B cell (primary cell): Measurements from ENCODE around the gene SBK1. TPM values are rescaled to one million over a fixed set of nuclear protein-coding genes. Genes with fewer than 3 reads are reported as not detected.
"Not testable (repeated sequence)": the region's sequence is repeated elsewhere in the genome, so short reads cannot be mapped to it uniquely, and the experiment has no call there.

ENCODE experiments used
- ATAC-seq: fragments of 200-7000 bp; cut with Tn5 transposase; one replicate; pipeline ENCODE4 v1.10.0; 2021; ENCODE audit warnings: low read depth, mild to moderate bottlenecking, moderate number of reproducible peaks, moderate library complexity
- CTCF ChIA-PET: fragments of 350-600 bp; sonication (Branson Sonifier 250); formaldehyde crosslinking; loops from one replicate; lab custom pipeline; 2021; ENCODE audit warnings: antibody characterized with exemption, inconsistent platforms; lab: Charles Lee
- POLR2A ChIA-PET: fragments of 350-600 bp; sonication (Branson Sonifier 250); formaldehyde crosslinking; loops from one replicate; lab custom pipeline; 2021; ENCODE audit warnings: antibody characterized with exemption; lab: Charles Lee
- DNase-seq: peaks from one replicate; pipeline ENCODE4 v3.0.0; 2013
- H2AFZ ChIP-seq: 2 replicates; pipeline ENCODE4 v1.6.1; 2012; ENCODE audit warnings: mild to moderate bottlenecking, low read depth, low read length; ENCODE audit not compliant: insufficient read depth, poor library complexity, severe bottlenecking
- H3K27ac ChIP-seq, 2 donors: 1 replicate in 1 of 2; 2 replicates in 1 of 2; pipeline ENCODE4 v1.5.1; 2012 to 2013; ENCODE audit warnings: low read length in 2 of 2, mild to moderate bottlenecking in 2 of 2, moderate library complexity in 1 of 2
- H3K27me3 ChIP-seq, 4 experiments: fragments of 200-600 bp in 1 of 4; sonication (generic) in 1 of 4; replicated peaks in 1 of 4; 1 replicate in 2 of 4; 2 replicates in 2 of 4; pipeline versions ENCODE4 v1.6.1 to v1.7.0; 2013 to 2016; ENCODE audit warnings: low read length in 3 of 4, mild to moderate bottlenecking in 2 of 4, mixed read lengths in 1 of 4, moderate library complexity in 1 of 4; ENCODE audit not compliant: insufficient read depth in 4 of 4, control insufficient read depth in 3 of 4; ENCODE audit errors: control extremely low read depth in 1 of 4
- H3K36me3 ChIP-seq, 2 experiments: replicated peaks in 1 of 2; 1 replicate in 1 of 2; 2 replicates in 1 of 2; pipeline versions ENCODE4 v1.6.1 to v1.7.1; 2013; ENCODE audit warnings: low read length in 1 of 2; ENCODE audit not compliant: insufficient read depth in 2 of 2, control insufficient read depth in 1 of 2; ENCODE audit errors: control extremely low read depth in 1 of 2, extremely low read depth in 1 of 2
- H3K4me1 ChIP-seq, 2 donors: fragments of 200-600 bp in 1 of 2; sonication (generic) in 1 of 2; 1 replicate in 1 of 2; 2 replicates in 1 of 2; pipeline versions ENCODE4 v1.5.1 to v1.6.1; 2013 to 2017; ENCODE audit warnings: low read length in 2 of 2; ENCODE audit not compliant: control insufficient read depth in 2 of 2, insufficient read depth in 2 of 2
- H3K4me2 ChIP-seq: replicated peaks from 2 replicates; pipeline ENCODE3; 2012; ENCODE audit warnings: mild to moderate bottlenecking, low read depth, low read length; ENCODE audit not compliant: poor library complexity, severe bottlenecking
- H3K4me3 ChIP-seq, 5 experiments: fragments of 200-600 bp in 1 of 5; sonication (generic) in 1 of 5; 1 replicate in 3 of 5; 2 replicates in 2 of 5; pipeline versions ENCODE4 v1.5.1 to v1.7.0; 2011 to 2016; ENCODE audit warnings: low read length in 4 of 5, mild to moderate bottlenecking in 4 of 5, low read depth in 2 of 5, control low read depth in 1 of 5, moderate library complexity in 1 of 5; ENCODE audit not compliant: insufficient read depth in 1 of 5; ENCODE audit errors: control extremely low read depth in 1 of 5, extremely low read depth in 1 of 5
- H3K79me2 ChIP-seq: fragments of 200-600 bp; sonication (generic); one replicate; pipeline ENCODE4 v1.6.0; 2016; ENCODE audit warnings: low read length; ENCODE audit not compliant: control insufficient read depth, insufficient read depth
- H3K9ac ChIP-seq: fragments of 200-600 bp; sonication (generic); 2 replicates; pipeline ENCODE4 v1.6.1; 2017; ENCODE audit warnings: mild to moderate bottlenecking, low read length, moderate library complexity
- H3K9me3 ChIP-seq, 3 donors: one replicate each; pipeline versions ENCODE4 v1.6.1 to v1.7.1; 2013; ENCODE audit warnings: low read length in 2 of 3; ENCODE audit not compliant: control insufficient read depth in 2 of 3, insufficient read depth in 1 of 3; ENCODE audit errors: control extremely low read depth in 1 of 3
- H4K20me1 ChIP-seq: 2 replicates; pipeline ENCODE4 v1.6.0; 2012; ENCODE audit warnings: mild to moderate bottlenecking, low read length; ENCODE audit not compliant: insufficient read depth, control insufficient read depth, poor library complexity, severe bottlenecking
- H3K27ac Mint-ChIP-seq: one replicate; pipeline ENCODE4 v1.8.0; 2021; ENCODE audit warnings: mixed read lengths
- H3K27me3 Mint-ChIP-seq: one replicate; pipeline ENCODE4 v1.8.0; 2021; ENCODE audit warnings: mixed read lengths
- H3K4me1 Mint-ChIP-seq: one replicate; pipeline ENCODE4 v1.8.0; 2021; ENCODE audit warnings: mixed read lengths
- H3K4me3 Mint-ChIP-seq: one replicate; pipeline ENCODE4 v1.8.0; 2021; ENCODE audit warnings: mixed read lengths
- H3K9me3 Mint-ChIP-seq: one replicate; pipeline ENCODE4 v1.8.0; 2022; ENCODE audit warnings: mixed read lengths; ENCODE audit not compliant: insufficient read depth
- WGBS: methylation state at CpG from one replicate; pipeline ENCODE4 v1.1.5; 2013; ENCODE audit warnings: missing lambda C conversion rate; ENCODE audit not compliant: insufficient coverage; 5-methylcytosine and 5-hydroxymethylcytosine counted together
- intact Hi-C: fragments of 100-400 bp; cut with micrococcal nuclease; formaldehyde crosslinking; loops from one replicate; pipeline ENCODE4 v1.10.0; 2022
- polyA plus RNA-seq: library from polyadenylated mRNA; depleted of rRNA; stranded (reverse); fragments of >200 nt; gene quantifications from 2 replicates; pipeline ENCODE4 v1.2.3, GENCODE V29; 2012
- small RNA-seq: library from RNA; depleted of rRNA; stranded (forward); fragments of <200 nt; gene quantifications from one replicate; pipeline ENCODE3, GENCODE V24; 2012; ENCODE audit warnings: low replicate concordance, low read depth; ENCODE audit not compliant: insufficient read length
- total RNA-seq, 2 donors: library from RNA; stranded (reverse); fragments of 120-200 nt in 1 of 2; gene quantifications; 1 replicate in 1 of 2; 2 replicates in 1 of 2; pipeline versions ENCODE4 v1.2.3 to v1.2.4, GENCODE V29; 2013 to 2022

Gene SBK1
- total and polyA plus RNA-seq, 2 donors (not counting 1 experiment from before 2014, with no cell fraction given), result 0.22 to 1.3 TPM

DNA sequence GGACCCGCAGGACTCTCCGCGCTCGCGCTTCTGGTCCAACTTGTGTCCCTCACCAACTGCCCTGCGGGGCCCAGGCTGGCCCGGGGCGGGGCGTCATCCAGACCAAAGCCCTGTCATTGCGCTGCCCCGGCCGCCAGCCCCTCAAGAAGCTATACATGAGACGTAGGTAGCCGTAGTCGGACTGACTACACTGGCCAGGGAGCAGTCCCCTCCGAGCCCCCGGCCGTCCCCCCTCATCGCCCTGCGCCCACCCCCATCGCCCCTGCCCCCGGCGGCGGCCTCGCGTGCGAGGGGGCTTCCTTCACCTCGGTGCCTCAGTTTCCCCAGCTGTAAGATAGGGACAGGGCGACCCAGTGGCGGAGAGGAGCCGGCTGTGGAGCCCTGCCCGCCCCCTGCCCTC lies 75.6 kb downstream of the SBK1 start:
- H3K9me3 Mint-ChIP-seq, H3K27ac ChIP-seq, H3K4me3 ChIP-seq, H3K9me3 ChIP-seq, intact Hi-C loops, H3K9ac ChIP-seq, H3K4me3 Mint-ChIP-seq, H2AFZ ChIP-seq, H3K27me3 Mint-ChIP-seq, H3K79me2 ChIP-seq, H4K20me1 ChIP-seq, H3K27me3 ChIP-seq, H3K4me1 Mint-ChIP-seq, H3K27ac Mint-ChIP-seq, POLR2A ChIA-PET, CTCF ChIA-PET, H3K36me3 ChIP-seq, ATAC-seq, H3K4me1 ChIP-seq, H3K4me2 ChIP-seq: not testable (repeated sequence)
- DNase-seq, result peak; percentile 7
- 26% methylated on average over 6 of the region's 32 CpGs for WGBS

Small RNA genes within 50 kb of the gene (small RNA-seq; reads per million reads assigned to genes)
- gene AC138904.2, result not detected

Other genes with a start within 250 kb of the SBK1 start
- gene GSG1L, start 228.8 kb upstream of the SBK1 start, total RNA-seq, result not detected in 2 replicates
- 0.01 TPM in 1 of 2 replicates, not detected in the other for gene GSG1L, start 228.8 kb upstream of the SBK1 start, polyA plus RNA-seq
- 259 and 271 TPM in 2 replicates for gene XPO6, start 80.6 kb upstream of the SBK1 start, total RNA-seq
- 303 and 348 TPM in 2 replicates for gene XPO6, start 80.6 kb upstream of the SBK1 start, polyA plus RNA-seq
- gene NPIPB6, start 71.0 kb downstream of the SBK1 start, total RNA-seq, result 5.8 and 6.2 TPM in 2 replicates
- gene NPIPB6, start 71.0 kb downstream of the SBK1 start, polyA plus RNA-seq, result 2.1 and 2.3 TPM in 2 replicates
- gene EIF3CL, start 111.3 kb downstream of the SBK1 start, total RNA-seq, result 73.8 and 77.9 TPM in 2 replicates
- gene EIF3CL, start 111.3 kb downstream of the SBK1 start, polyA plus RNA-seq, result 37.9 and 90.2 TPM in 2 replicates
- gene NPIPB7, start 179.8 kb downstream of the SBK1 start, total RNA-seq, result 0.30 and 0.58 TPM in 2 replicates
- gene NPIPB7, start 179.8 kb downstream of the SBK1 start, polyA plus RNA-seq, result 0.52 and 0.92 TPM in 2 replicates
- 37.7 and 40.2 TPM in 2 replicates for gene CLN3, start 199.5 kb downstream of the SBK1 start, total RNA-seq
- gene CLN3, start 199.5 kb downstream of the SBK1 start, polyA plus RNA-seq, result 34.3 and 44.1 TPM in 2 replicates
- 2.6 and 2.9 TPM in 2 replicates for gene APOBR, start 202.1 kb downstream of the SBK1 start, total RNA-seq
- 0.81 and 1.3 TPM in 2 replicates for gene APOBR, start 202.1 kb downstream of the SBK1 start, polyA plus RNA-seq
- gene IL27, start 214.3 kb downstream of the SBK1 start, total RNA-seq, result not detected in 2 replicates
- 0.09 TPM in 1 of 2 replicates, not detected in the other for gene IL27, start 214.3 kb downstream of the SBK1 start, polyA plus RNA-seq
- not detected in 2 replicates for gene NUPR1, start 246.4 kb downstream of the SBK1 start, total RNA-seq
- gene NUPR1, start 246.4 kb downstream of the SBK1 start, polyA plus RNA-seq, result not detected in 2 replicates